Islet precursor cell (in vitro differentiated cells): ENCODE data around the gene STUM.
A peak's percentile ranks its signal among the peaks of the same experiment; 100 is the strongest.
"Not testable (repeated sequence)": the region's sequence is repeated elsewhere in the genome, so short reads cannot be mapped to it uniquely, and the experiment has no call there.

Source experiments
- DNase-seq: peaks from one replicate; pipeline ENCODE4 v3.0.0-alpha.2; 2018

Gene STUM

DNA sequence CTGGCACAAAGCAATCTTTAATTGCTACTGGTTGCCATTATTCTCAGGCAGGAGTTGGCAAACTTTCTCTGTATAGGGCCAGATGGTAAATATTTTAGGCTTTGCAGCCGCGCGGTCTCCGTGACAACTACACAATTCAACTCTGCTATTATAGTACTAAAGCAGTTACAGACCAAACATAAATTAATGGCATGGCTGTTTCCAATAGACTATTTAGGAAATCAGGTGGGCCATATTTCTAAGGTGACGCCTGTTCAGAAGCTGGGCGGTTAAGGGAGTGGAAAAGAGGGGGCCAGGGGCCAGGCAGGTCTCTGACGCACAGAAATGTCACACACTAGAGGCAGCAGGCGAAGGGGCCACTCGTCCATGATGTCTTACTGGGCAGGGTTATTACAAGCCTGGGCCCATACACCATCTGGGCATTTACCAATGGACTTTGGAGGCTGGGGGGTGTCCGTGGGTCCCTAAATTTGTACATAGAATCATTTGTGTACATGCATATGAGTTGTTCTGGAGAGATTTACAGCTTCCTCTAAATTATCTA, 80.1 kb downstream of the STUM start:
- no peak for DNase-seq

DNA sequence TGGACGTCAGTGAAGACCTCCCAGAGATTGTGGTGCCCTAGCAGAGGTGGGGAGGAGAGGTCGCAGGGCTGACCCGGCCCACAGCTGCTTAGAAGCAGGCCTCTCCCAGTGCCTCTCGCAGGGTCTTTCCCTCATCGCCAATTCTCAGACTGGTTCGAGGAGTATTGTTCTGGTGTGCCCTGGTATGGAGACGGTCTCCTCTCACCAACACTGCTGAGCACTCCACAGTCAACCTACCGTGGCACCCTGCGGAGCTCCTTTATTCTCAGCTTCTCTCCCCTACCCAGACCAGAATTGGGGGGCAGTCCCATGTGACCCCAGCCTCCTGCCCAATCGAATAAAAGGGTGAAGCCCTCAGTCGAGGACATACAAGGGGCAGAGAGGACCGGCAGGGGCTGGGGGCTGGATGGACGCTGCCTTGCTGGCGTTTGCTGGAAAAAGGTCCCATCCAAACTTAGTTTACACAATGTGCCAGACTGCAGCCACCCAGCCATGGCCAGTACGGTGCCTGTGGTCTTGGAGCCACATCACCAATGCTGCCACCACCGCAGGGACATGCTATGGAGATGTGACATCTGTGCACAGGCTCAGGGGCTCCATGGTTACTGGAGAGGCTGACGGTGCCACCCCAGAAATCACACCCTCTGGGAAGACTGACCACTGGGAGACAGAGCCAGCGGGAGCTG, 80.8 kb downstream of the STUM start:
- no peak for DNase-seq

DNA sequence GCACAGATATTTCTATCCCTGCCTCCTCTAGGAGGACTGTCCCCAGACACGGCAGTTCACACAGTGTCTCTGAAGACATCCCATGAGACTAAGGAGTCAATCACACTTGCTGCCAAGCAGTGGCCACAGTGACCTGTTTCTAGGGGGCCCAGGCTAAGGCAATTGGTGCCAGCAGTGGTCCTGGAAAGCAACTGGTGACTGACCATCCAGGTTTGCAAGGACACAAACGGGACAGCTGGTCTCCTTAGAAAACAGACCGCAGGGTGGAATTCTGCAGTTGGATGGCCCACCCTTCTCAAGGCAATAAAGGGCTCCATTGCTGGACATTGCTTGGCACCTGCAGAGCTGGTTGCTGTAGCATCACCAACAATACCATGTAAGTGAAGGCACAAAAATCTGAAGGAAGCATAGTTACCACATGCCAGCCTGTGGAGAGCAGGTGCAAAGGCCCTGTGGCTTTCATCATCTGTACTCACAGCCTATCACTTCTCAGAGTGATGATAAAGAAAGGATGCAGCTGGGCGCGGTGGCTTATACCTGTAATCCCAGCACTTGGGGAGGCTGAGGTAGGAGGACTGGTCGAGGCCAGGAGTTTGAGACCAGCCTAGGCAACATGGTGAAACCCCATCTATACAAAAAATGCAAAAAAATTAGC, 81.5 kb downstream of the STUM start:
- no peak for DNase-seq

DNA sequence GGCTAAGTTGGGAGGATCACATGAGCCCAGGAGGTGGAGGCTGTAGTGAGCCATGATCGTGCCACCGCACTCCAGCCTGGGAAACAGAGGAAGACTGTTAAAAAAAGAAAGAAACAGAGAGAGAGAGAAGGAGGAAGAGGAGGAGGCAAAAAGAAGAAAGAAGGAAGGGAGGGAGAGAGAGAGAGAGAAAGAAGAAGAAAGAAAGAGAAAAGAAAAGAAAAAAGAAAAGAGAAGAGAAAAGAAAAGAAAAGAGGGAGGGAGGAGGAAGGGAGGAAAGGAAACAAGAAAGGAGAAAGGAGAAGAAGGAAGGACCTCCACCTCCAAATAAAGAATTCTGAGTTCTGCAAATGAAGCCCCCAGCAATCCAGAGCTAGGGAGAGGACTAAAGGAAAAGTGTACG, 82.0 kb downstream of the STUM start:
- no peak for DNase-seq

DNA sequence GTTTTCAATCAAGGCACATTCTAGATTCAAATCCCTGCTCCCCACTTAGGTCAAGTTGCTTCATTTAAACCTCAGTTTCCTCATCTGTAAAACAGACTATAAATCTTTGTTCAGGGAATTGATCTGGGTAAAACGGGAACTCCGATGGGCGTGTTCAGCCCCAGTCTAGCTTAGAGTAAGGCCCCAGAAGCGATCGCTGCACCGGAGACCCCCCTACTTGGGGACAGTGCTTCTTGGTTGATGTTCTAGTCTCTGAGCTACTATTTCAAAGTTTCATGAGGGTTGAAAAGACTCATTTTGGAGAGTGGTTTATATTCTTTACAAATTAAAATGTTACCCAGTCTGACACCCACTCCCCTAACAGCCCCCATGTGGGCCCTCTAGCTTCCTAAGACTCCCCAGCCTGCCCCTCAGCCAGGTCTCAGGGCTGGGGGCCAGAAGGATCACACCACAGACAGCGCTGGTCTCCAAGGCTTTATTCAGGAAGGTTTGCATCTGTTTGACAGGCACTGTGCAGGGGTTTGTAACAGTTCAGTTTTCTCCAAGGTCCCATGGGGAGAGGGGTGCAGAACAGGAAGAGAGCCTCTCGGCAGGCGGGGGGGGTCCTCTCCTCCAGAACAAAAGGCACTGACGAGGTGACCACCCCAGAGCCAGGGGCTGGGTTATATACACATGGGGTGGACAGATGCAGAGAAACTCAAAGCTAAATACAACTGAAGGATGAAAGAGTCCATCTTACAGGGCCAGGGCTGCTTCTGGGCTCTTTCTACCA, 82.9 kb downstream of the STUM start:
- DNase-seq = no peak

DNA sequence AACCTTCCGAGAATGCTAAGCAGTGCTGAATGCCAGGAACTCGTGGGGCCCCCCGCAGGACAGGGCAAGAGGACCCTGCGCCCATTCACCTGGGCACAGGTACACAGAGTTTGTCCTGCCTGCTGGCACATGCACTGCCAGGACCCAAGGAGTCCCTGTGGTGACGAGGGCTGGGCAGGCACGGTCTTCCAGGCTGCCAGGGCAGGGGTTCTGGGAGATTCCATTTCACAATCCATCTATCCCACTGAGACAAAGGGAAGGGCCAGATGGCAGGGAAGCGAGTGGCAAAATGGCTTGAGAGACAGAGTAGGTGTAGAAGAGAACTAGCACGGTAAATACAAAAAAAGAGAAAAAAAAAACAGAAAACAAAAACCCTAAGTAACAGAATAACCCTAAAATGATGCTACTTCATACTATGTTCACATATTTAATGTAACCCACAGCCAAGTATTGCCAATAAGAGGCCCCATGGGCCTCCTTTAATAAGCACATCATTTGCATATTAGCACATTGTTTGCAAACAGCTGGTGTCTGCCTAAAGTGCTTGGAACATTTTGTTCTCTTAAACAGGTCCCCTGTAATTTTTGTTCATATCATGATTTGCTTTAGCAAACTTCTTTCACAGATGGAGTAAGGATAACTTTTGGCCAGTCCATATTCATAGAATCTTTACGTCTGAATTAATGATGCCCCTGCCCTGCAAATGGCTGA, 83.8 kb downstream of the STUM start:
- DNase-seq = no peak

DNA sequence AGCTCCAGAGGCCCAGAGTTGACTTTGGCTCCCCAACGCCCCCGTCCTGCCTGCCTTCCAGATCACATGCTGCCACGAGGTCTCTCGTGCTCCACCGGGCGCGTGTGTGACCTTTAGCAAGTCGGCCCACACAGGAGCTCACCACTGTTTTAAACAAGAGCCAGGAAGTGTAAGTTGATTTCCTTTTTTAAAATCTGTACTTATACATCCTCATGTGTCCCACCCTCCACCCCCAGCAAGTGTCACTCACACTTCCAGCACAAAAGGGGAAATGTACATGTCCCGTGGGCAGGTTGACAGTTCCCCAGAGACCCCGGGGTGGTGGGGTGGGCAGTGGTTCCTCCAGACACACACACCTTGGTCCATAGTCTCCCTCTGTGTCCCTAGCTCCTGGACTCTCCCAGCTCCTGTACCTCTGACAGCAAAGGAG, 84.4 kb downstream of the STUM start:
- DNase-seq = no peak

DNA sequence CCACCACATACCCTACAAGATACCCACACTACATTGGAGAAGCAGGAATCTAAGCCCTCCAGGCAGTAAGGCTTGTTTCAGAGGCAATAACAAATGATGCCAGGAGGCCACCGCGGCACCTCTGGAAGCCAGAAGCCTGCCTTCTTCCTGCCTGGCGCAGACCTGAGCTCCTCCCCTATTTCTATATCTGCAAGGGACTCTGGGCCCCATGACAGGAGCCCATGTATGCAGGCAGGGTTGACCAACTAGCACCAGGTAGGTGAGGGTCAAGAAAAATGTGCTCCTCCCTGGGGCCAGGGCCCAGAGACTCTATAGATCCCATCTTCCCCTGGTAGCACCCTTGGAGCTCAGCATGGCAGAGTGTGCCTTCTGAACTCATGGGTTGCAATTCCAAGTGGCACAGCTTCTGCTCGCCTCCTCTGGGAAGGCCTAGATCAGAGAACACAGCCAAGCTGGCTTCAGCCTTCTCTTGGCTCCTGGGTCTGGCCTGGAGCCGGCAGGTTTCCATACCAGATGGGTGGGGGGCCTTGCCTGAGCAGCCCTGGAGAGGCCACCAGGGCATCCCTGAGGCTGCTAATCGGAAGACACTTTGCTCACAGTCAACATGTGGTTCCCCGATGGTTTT, 85.1 kb downstream of the STUM start:
- no peak for DNase-seq

DNA sequence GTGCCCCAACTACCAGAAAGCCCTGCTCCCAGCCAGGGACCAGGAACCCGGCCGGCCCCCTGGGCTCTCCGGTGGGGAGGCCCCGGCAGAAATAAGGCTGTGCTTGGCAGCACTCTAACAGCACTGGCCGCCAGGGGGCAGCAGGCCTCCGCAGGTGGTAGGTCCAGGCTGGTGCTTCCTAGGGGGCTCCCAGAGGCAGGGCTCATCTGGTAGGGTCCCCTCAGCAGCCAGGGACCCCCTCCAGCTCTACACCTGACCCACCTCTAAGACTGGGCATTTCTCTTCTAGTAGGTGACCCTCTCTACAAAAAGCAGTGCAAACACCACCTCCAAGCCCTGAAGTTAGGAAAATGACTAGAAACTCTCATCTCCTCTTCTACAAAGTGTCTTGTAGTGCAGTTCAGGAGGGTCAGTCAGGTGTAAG, 85.6 kb downstream of the STUM start:
- DNase-seq = peak; percentile 78

DNA sequence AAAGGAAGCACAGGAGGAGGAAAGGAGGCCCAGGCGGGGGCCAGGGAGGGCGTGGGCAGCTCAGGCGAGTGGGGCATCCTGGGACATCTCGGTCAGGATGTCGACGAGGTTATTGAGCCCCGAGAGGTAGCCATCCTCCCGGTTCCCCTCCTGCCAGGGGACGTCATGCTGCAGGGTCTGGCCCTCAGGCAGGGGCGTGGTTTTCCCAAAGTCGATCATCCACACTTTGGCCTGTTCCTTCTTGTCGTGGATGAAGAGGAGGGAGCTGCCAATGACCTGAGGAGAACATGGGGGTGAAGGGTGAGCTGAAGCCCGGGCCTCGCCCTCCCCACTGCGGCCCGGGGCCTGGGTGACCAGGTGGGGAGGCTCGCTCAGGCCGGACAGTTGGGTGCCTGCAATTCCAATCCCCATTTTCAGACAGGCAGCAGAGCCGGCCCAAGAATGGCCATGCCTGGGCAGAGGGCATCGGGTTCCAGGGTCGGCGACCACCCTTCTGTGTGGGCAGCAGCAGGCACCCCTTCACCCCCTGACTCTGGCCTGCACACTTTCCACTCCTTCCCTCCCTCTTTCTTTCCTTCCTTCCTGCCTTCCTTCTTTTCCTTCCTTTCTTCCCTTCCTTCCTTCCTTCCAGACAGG, 86.2 kb downstream of the STUM start:
- no peak for DNase-seq

DNA sequence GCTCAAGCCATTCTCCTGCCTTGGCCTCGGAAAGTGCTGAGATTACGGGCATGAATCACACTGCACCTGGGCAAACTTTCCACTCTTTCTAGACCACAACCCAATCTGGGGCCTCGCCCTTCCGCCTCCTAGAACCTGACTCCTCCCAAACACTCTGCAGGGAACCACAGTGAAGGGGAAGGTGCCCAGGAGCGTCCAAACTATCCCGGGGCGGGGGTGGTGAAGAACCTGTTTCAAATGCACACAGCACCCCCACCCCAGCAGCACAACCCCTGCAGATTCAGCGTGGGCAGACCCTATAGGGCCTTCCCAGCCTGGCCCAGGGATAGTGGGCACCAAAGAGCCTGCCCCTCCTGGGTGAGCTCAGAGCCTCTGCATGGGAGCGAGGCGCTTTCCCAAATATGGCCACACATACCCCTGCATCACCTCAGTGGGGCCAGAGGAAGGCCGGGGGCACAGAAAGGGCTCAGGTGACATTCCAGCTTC, 86.9 kb downstream of the STUM start:
- DNase-seq = no peak

DNA sequence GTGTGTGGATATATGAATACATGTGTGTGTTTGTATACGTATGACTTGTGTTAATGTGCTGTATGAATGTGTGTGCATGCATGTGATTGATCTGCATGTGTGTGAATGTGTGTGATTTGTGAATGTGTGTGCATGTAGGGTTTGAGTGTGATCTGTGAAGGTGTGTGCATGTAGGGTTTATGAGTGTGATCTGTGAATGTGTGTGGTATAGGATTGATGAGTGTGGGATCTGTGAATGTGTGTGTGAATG, 88.2 kb downstream of the STUM start:
- no peak for DNase-seq

DNA sequence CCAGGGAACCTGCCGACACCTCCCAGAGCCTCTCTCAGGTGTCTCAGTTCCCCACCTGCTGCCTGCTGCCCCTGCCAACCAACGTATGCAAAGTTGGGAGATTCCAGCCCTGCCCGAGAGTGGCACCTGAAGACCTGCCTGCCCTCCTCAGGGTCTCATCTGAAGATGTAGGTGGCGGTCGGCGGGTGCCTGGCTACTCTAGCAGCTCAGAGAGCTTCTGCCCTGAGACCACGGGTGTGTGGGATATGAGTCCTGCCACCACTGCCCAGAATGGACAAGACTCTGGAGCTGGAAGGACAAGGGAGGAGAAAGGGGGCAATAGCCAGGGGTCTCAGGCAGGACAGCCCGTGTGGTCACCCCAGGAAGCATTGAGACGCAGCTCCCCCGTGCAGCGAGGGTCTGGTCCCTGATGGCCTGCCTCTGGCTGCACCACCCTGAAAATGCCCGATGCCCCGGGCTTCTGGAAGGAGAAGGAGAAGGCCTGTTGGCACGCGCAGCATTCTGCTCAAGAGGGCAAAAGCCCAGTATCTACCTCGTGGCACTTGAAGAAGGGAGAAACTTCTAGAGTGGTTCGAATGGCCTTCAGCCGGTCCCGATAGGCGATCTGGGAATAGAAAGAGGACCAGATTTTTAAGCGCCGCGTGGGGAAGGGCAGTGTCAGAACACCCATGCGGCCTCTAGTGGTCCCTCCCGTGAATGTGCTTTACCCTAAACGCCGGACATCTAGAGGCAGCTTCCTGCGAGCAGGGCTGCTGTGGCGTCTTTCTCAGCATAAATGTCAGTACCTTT, 88.8 kb downstream of the STUM start:
- no peak for DNase-seq

DNA sequence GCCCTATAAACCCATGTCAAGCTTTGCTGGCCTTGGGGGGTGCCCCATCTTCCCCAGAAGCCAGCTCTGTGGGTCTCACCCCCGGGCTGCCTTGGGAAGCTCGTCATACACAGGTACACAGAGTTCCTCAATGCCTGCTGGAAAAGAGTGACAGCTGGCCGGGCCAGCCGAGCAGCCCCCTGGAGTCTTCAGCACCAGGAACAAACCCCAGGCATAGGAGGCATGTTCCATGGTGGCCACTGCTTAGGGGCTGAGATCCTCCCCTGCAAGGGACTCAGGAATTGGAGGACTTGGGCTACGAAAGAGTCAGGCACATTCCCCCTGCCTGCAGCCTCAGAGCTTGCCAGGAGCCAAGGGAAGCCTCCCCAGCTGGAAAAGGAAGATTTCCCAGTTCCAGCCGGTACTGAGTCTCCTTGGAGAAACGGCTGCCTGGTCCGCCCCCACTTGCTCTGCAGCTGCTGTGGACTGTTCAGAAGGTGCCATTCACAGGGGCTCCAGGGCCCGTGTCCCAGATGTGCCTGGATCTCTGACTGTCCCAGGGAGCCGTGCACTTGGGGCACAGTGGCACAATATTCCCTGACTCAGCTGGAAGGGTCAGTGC, 89.5 kb downstream of the STUM start:
- DNase-seq = no peak

DNA sequence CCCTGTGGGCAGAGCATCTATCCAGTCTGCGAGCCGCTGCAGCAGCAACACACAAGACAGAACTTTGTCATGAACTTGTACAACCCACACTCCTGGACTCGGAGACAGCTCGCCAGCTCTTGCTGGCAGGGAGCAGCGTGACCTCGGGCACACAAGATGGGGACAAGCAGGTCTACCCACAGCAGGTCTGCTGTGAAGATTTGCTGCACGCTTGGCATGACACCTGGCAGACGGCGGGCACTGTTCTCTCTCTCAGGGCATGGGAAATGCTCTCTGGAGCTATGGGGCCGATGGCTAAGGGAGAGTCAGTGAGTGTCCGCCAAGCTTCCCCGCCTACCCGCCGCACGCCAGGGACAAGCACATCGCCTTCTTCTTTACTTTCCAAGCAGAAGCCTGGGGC, 90.0 kb downstream of the STUM start:
- DNase-seq = no peak

DNA sequence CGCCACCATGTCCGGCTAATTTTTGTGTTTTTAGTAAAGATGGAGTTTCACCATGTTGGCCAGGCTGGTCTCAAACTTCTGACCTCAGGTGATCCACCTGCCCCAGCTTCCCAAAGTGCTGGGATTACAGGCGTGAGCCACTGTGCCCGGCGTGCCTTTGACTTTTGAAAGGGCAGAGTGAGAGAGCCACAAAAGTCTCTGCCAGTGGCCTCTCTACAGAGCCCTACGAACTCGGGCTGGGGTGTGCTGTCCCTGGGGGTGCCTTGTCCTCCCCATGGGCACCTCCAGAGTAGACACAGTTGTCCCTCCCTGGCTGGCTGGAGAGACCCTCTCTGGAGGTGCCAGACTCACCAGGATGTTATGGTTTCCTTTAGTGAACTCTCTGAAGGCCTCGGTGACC, 90.6 kb downstream of the STUM start:
- not testable (repeated sequence) for DNase-seq

DNA sequence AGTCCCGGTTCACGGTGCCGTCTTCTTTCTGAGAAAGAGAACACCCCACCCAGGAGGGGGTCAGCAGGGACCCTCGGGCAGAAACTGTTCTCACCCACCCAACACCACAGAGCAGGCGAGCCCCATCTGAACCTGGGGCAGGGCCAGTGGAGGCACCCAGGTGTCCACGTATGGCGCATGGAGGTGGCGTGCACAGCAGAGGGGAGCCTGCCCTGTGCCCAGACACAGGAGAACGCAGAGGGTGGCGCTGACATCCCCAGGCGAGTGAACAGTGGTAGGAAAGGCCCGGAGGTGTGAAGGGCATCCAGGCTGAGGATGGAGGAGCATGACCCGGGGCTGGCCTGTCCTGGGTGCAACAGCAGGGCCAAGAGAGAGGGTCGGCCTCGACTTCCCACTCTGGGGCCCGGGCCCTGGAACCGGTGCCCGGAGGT, 91.1 kb downstream of the STUM start:
- DNase-seq = no peak

DNA sequence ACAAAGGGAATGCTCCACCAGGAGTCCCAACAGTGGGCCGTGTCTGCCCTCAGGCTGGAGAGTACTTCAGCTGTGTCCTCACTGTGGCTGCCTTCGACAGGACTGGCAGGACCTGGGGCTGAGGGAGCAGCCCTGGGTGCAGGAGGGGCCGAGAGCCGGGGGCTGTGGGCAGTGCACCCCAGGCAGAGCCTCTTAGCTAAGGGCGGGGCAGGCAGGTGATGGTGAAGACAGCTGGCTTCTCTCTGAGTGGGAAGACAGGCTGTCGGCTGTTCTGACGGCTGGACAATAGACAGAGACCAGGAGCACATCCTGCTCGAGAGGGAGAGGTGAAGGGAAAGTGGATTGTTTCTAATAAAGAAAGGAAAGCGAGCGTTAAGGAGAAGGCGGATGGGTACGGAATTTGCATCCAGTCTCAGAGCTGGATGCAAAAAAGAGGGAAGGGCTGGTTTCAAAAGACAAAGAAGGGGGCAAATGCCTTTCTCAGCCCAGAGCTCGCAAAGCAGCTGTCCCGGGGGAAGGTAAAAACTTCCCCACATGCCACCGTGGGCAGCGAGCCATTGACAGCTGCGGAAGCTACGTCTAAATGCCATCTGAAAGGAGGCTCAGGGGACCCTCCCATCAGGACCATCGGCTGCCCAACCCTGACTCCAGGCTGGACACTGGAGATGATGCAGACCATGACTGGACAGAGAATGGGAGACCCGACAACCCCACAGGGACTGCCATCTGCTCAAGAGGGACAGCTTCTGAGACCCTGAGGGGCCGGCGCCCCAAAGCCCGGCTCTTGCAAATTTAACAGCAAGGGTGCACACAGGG, 92.0 kb downstream of the STUM start:
- peak; percentile 61 for DNase-seq

DNA sequence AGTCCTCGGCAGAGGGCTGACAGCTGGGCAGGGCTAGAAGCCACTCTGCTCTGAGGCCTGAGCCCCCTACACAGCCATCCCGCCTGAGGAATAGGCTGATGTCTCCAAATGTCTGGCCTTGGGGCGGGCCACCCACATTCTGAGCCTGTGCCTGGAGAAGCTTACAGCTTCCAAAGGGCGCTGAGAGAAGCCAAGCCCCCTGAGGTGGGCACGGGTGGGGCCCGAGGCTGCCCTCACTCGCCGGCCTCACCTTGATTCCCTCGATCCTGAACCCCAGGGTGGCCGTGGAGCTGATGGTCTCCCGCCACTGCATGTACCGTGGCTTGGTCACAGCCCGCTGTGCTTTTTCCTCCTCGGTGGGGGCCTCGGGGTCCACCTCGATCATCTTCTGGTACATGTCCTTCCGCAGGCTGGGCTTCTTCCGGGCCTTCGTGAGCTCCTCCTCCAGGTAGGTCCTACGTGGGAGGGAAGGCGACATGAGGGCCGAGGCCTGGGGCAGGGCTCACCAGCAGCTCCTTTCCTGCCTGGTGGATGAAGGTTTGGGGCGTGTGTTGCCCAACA, 93.2 kb downstream of the STUM start:
- no peak for DNase-seq

DNA sequence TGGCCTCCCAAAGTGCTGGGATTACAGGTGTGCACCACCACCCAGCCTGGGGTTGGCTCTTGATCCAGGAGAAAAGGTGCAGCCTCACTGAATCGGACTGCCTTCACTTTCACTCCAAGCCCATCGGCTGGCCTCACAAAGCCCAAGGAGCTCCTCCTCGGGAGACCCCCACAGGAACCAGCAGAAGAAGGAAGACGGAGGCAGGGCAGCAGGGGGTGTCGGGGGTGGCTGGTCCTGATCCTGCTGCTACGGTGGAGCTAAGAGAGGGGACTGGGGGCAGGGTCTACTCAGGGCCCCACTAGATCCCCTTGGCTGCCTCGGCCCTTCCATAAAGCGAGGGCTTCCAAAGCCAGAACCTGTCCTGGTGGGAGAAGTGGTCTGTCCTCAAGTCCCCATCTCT, 93.9 kb downstream of the STUM start:
- DNase-seq = no peak
